Upper lobe of right lung (tissue), 1 donor: ENCODE data around the gene GBGT1. TPM values are rescaled to one million over a fixed set of nuclear protein-coding genes. Genes with fewer than 3 reads are reported as not detected.

Experiments
- ATAC-seq: fragments of 200-7000 bp; cut with Tn5 transposase; one replicate; pipeline ENCODE4 v1.9.1; 2020; ENCODE audit warnings: mild to moderate bottlenecking, moderate library complexity
- DNase-seq: peaks from one replicate; pipeline ENCODE4 v3.0.0-alpha.2; 2020
- H3K27ac ChIP-seq: fragments of 200-600 bp; one replicate; pipeline ENCODE4 v1.8.0; 2022
- H3K27me3 ChIP-seq: fragments of 200-600 bp; one replicate; pipeline ENCODE4 v1.8.0; 2022; ENCODE audit warnings: mild to moderate bottlenecking
- H3K36me3 ChIP-seq: fragments of 200-600 bp; one replicate; pipeline ENCODE4 v1.8.0; 2022
- H3K4me1 ChIP-seq: fragments of 200-600 bp; one replicate; pipeline ENCODE4 v1.8.0; 2022
- H3K4me3 ChIP-seq: fragments of 200-600 bp; one replicate; pipeline ENCODE4 v1.8.0; 2022; ENCODE audit warnings: mild to moderate bottlenecking
- H3K9me3 ChIP-seq: fragments of 200-600 bp; one replicate; pipeline ENCODE4 v1.8.0; 2022
- intact Hi-C: fragments of 100-400 bp; cut with DNase I; formaldehyde crosslinking; loops from one replicate; pipeline ENCODE4 v1.11.0; 2022
- total RNA-seq: library from RNA; stranded (reverse); fragmentation: NEBNext Ultra II Directional; extraction: Animal tissue kit (Norgen Biotek cat#: 25700); gene quantifications from one replicate; pipeline ENCODE4 v1.2.1, GENCODE V29; 2021
- TF ChIP-seq, protein P1 (sequence below): fragments of 200-600 bp; IDR thresholded peaks from one replicate; pipeline ENCODE4 v1.8.0; 2022; ENCODE audit warnings: antibody characterized with exemption
- donor health status: DM: no; HTN: yes; CAD: no; lungs with severe emphysema.

The GBGT1 gene
- total RNA-seq, 1 donor from 2014 or later: 27.4 TPM

DNA sequence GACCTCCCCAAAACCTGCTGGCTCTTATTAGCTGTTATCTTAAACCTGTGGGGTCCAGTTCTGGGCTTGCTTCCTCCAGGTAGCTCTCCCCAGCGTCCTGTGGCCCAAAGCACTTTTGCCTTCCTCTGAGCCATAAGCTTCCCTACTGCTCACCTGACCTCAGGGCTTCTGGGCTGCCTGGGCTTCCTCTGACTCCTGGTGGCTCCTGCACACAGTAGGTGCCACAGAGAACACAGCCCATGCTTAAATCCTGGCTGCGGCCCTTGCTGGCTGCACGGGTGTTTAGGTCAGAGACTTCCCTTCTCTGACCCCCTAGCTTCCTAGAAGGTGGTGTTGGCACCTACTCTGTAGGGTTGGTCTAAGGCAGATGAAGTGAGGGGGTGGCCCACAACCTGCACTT lies 45.1 kb downstream of the GBGT1 start:
- Histone ChIP-seq H3K9me3 (no peaks in the 10 kb centered on the region), H3K36me3 (no peaks in the 10 kb centered on the region), H3K27me3 (no peaks in the 10 kb centered on the region), H3K4me1 (peaks cover 78% of the 10 kb centered on the region), H3K27ac (peak overlapping the region; percentile 60), H3K4me3 (peak overlapping the region; percentile 78)
- TF ChIP-seq, protein P1, sequence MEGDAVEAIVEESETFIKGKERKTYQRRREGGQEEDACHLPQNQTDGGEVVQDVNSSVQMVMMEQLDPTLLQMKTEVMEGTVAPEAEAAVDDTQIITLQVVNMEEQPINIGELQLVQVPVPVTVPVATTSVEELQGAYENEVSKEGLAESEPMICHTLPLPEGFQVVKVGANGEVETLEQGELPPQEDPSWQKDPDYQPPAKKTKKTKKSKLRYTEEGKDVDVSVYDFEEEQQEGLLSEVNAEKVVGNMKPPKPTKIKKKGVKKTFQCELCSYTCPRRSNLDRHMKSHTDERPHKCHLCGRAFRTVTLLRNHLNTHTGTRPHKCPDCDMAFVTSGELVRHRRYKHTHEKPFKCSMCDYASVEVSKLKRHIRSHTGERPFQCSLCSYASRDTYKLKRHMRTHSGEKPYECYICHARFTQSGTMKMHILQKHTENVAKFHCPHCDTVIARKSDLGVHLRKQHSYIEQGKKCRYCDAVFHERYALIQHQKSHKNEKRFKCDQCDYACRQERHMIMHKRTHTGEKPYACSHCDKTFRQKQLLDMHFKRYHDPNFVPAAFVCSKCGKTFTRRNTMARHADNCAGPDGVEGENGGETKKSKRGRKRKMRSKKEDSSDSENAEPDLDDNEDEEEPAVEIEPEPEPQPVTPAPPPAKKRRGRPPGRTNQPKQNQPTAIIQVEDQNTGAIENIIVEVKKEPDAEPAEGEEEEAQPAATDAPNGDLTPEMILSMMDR: no peak
- DNase-seq (no peak), ATAC-seq (no peak)
- intact Hi-C loops: no loop called here

DNA sequence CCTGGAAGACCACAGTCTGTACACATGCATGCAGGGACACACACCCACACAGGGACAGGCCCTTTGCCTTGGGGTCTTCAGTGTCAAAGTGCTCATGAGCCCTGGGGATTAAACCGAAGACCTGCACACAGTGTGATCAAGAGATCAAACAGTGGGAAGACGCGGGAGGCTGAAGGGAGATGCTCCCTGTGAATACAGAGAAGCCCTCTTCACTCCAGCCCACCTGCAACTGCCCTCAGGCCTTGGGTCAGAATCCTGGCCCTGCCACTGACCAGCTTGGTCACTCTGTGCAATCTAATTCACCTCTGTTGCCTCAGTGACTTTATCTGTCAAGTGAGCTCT lies 45.6 kb downstream of the GBGT1 start:
- intact Hi-C loops: no loop called here
- peak overlapping the region; percentile 60 for H3K27ac ChIP-seq
- no peak for DNase-seq
- TF ChIP-seq, protein P1: no peak
- no peaks in the 10 kb centered on the region for H3K27me3 ChIP-seq
- peaks cover 83% of the 10 kb centered on the region for H3K4me1 ChIP-seq
- no peak for ATAC-seq
- H3K4me3 ChIP-seq: no peak overlapping the region
- no peaks in the 10 kb centered on the region for H3K36me3 ChIP-seq
- no peaks in the 10 kb centered on the region for H3K9me3 ChIP-seq

DNA sequence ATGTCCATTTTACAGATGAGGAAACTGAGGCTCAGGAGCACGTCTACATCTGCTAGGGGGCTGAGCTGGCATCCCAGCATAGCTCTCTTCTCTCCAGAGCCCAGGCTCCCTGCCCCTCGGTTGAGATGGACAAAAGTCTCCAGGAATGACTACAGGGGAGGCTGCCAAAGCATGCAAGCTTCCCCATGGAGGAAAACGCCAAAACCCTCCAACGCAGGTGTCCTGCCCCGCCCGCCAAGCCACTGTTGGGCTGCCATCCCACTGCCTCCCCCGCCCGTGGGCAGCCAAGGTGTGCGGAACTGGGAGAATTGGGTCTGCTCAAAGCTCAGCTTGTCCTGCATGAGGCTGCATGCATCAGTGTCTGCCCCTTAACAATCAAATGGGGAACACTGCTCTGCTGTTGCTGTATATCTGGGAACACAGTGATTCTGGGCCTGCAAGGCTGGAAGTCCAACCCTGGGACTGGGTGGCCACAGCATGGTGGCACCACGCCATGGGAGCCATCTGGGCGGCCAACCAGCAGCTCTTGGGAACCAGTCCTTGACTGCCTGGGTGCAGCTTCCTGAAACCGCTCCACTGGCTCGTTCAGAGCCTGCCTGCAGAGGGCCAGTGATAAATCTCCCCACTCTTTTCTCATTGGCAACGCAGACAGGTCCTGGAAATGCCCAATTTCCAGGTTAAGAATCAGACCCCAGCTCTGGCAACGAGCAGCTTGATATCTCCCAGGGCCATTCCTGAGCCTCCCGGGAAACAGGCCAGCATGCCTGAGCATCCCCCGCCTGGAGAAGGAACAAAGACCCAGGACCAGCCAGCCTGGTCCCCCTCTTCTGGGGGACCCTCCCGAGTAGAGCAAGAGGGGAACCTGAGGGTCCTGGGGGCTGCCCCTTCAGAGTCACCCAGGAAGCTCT lies 46.2 kb downstream of the GBGT1 start:
- H3K4me1 ChIP-seq: peaks cover 84% of the 10 kb centered on the region
- H3K27ac ChIP-seq: peak overlapping the region; percentile 8
- TF ChIP-seq, protein P1: no peak
- no peaks in the 10 kb centered on the region for H3K9me3 ChIP-seq
- no peaks in the 10 kb centered on the region for H3K27me3 ChIP-seq
- no peak overlapping the region for H3K4me3 ChIP-seq
- intact Hi-C loops: no loop called here
- DNase-seq (no peak), ATAC-seq (no peak)
- H3K36me3 ChIP-seq: no peaks in the 10 kb centered on the region

DNA sequence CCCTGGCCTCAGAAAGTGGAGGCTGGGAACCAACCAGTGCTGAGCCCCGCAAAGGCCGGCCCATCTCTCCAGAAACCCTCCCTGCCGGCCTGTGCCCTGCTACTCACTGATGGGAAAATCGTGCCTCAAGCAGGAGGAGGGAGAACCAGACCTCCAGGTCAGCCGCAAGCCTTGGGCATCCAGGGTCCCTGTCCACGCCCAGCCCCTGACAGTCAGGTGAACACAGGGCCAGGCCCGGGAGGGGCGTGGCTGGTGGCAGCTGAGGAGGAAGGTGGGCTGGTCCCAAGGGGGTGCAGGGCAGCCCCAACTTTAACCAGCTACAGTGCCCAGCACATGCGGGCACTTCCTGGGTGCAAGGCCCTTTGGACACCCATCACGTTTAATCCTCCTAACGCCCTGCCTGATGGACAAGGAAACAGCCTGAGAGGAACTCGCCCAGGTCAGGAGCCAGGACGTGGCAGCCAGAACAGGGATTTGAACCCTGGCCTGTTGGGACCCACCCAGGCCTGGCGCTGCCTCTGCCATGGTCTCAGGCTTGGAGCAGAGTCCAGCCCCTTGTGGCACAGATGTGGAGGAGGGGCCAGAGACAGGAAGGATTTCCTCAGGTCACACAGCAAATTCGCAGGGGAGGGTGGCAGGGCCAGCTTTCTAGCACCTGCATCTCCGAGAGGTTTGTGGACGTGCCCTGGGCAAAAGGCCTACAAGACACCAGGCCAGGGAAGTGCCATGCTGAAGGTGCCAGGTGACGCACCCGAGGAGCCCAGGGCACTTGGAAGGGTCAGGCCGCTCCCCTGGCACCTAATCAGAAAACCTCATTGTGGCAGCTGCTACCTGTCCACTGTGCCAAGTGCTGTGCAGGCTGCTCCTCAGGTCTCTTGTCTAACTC lies 47.1 kb downstream of the GBGT1 start:
- Histone ChIP-seq H3K4me3 (no peak overlapping the region), H3K36me3 (peaks cover 1% of the 10 kb centered on the region), H3K9me3 (no peaks in the 10 kb centered on the region), H3K27ac (no peak overlapping the region), H3K27me3 (no peaks in the 10 kb centered on the region), H3K4me1 (peaks cover 81% of the 10 kb centered on the region)
- TF ChIP-seq, protein P1: no peak
- intact Hi-C loops: no loop called here
- DNase-seq (peak; percentile 64), ATAC-seq (no peak)

DNA sequence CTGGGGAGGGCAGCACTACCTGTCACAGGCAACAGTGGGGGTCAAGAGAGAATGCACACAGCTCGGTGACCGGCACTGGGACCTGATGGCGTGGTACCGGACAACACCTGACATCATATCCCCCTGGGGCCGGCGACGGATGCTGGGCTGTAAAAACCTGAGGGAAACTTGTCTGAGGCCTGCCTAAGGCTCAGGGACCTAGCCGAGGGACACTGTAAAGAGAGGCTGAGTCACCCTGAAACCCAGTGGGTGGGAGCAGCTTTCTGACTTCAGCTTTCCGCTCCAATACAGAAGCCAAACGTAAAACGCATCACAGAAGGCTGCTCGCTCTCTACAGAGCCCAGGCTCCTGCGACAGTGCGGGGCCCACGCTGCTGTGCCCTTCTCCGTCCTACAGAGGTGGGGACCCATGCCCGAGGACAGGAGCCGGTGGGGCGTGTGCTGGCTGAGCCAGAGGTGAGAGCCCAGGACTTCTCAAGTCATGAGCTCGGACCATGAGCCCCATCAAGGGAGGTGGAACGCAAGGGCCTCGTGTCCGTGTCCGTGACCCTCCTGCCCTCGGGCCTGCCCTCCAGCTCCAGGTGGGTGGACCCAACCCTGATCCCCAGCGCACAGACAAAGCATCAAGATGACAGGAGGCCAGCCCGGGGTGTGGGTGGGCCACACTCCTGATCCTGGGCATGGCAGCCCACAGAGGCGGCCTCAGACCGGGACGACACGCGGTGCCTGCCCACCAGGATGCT lies 47.9 kb downstream of the GBGT1 start:
- peaks cover 10% of the 10 kb centered on the region for H3K36me3 ChIP-seq
- peaks cover 80% of the 10 kb centered on the region for H3K4me1 ChIP-seq
- peak; percentile 1 for ATAC-seq
- no peak overlapping the region for H3K4me3 ChIP-seq
- intact Hi-C loops: no loop called here
- DNase-seq: peak; percentile 63
- H3K9me3 ChIP-seq: no peaks in the 10 kb centered on the region
- H3K27me3 ChIP-seq: no peaks in the 10 kb centered on the region
- TF ChIP-seq, protein P1: no peak
- H3K27ac ChIP-seq: peak overlapping the region; percentile 80
